Ishikawa (cell line): ENCODE data around the gene HTRA2.

ENCODE experiments used
- CEBPB ChIP-seq: IDR thresholded peaks from 2 replicates; pipeline ENCODE4 v1.6.1; 2012
- EP300 ChIP-seq: IDR thresholded peaks from 2 replicates; pipeline ENCODE4 v1.6.1; 2012; ENCODE audit warnings: borderline replicate concordance
- NFIC ChIP-seq: IDR thresholded peaks from 2 replicates; pipeline ENCODE4 v1.6.1; 2012
- RAD21 ChIP-seq: IDR thresholded peaks from 2 replicates; pipeline ENCODE4 v1.6.1; 2012; ENCODE audit warnings: low read depth
- TAF1 ChIP-seq: IDR thresholded peaks from 2 replicates; pipeline ENCODE4 v1.6.1; 2012; ENCODE audit warnings: low read depth, mild to moderate bottlenecking
- TCF12 ChIP-seq: IDR thresholded peaks from 2 replicates; pipeline ENCODE4 v1.6.1; 2012; ENCODE audit warnings: low read depth
- YY1 ChIP-seq: IDR thresholded peaks from 2 replicates; pipeline ENCODE4 v1.6.1; 2012; ENCODE audit warnings: low read depth
- TF ChIP-seq, protein P1 (sequence below): IDR thresholded peaks from 2 replicates; pipeline ENCODE4 v1.6.1; 2012
- TF ChIP-seq, protein P2 (sequence below): IDR thresholded peaks from 2 replicates; pipeline ENCODE4 v1.6.1; 2012; ENCODE audit warnings: low read depth, mild to moderate bottlenecking
- TF ChIP-seq, protein P3 (sequence below): IDR thresholded peaks from 2 replicates; pipeline ENCODE4 v1.6.1; 2012

DNA sequence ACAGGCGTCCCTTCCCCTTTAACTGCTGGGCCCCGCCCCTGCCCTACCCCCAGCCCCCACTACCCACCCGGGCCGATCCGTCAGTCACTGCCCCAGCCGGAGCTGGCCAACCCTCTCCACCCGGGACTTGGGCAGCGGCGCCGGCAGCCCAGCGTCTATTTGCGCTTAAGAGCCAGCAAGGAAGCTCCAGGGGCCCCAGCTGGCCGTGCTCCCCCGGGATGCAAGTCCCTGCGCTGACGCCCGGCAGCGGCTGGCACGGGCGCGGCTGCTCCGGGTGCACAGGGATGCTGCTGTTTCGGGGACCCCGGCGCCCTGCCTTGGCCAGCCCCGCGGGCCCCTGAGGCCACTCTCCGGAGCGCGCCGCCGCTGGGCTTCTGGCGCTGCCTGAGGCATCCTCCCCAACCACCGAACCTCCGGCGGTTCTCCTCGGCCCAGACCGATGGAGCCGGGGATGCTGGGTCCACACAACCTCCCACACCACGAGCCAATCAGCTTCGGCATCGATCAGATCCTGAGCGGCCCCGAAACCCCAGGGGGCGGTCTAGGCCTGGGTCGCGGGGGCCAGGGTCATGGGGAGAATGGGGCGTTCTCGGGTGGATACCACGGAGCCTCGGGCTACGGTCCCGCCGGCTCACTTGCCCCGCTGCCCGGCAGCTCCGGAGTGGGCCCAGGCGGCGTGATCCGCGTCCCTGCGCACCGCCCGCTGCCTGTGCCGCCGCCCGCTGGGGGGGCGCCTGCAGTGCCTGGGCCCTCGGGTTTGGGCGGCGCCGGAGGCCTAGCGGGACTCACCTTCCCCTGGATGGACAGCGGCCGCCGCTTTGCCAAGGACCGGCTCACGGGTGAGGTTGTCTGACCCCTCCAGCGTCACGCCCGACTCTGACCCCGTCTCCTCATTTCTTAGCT lies 15.1 kb upstream of the HTRA2 start, which contains the start of gene TLX2:
- no peak for TF ChIP-seq RAD21
- no peak for TF ChIP-seq CEBPB
- TF ChIP-seq, protein P1, sequence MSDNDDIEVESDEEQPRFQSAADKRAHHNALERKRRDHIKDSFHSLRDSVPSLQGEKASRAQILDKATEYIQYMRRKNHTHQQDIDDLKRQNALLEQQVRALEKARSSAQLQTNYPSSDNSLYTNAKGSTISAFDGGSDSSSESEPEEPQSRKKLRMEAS: no peak
- TF ChIP-seq, protein P2, sequence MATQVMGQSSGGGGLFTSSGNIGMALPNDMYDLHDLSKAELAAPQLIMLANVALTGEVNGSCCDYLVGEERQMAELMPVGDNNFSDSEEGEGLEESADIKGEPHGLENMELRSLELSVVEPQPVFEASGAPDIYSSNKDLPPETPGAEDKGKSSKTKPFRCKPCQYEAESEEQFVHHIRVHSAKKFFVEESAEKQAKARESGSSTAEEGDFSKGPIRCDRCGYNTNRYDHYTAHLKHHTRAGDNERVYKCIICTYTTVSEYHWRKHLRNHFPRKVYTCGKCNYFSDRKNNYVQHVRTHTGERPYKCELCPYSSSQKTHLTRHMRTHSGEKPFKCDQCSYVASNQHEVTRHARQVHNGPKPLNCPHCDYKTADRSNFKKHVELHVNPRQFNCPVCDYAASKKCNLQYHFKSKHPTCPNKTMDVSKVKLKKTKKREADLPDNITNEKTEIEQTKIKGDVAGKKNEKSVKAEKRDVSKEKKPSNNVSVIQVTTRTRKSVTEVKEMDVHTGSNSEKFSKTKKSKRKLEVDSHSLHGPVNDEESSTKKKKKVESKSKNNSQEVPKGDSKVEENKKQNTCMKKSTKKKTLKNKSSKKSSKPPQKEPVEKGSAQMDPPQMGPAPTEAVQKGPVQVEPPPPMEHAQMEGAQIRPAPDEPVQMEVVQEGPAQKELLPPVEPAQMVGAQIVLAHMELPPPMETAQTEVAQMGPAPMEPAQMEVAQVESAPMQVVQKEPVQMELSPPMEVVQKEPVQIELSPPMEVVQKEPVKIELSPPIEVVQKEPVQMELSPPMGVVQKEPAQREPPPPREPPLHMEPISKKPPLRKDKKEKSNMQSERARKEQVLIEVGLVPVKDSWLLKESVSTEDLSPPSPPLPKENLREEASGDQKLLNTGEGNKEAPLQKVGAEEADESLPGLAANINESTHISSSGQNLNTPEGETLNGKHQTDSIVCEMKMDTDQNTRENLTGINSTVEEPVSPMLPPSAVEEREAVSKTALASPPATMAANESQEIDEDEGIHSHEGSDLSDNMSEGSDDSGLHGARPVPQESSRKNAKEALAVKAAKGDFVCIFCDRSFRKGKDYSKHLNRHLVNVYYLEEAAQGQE: no peak
- TF ChIP-seq EP300: no peak
- TF ChIP-seq TCF12: no peak
- no peak for TF ChIP-seq NFIC
- TF ChIP-seq TAF1: no peak
- TF ChIP-seq YY1: no peak
- TF ChIP-seq, protein P3, sequence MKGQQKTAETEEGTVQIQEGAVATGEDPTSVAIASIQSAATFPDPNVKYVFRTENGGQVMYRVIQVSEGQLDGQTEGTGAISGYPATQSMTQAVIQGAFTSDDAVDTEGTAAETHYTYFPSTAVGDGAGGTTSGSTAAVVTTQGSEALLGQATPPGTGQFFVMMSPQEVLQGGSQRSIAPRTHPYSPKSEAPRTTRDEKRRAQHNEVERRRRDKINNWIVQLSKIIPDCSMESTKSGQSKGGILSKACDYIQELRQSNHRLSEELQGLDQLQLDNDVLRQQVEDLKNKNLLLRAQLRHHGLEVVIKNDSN: no peak
